Measurements from ENCODE around the gene KIF5A.
A peak's percentile ranks its signal among the peaks of the same experiment; 100 is the strongest.

The KIF5A gene

GRCh38 chr12:57535764-57536596 is 13.9 kb upstream of the KIF5A start:
- DNase-seq, result no peak

GRCh38 chr12:57536597-57536942 is 13.3 kb upstream of the KIF5A start:
- no peak for DNase-seq

GRCh38 chr12:57539134-57539768 is 10.6 kb upstream of the KIF5A start:
- DNase-seq, result no peak

- DNase-seq, result no peak
Measured at GRCh38 chr12:57541001-57541400, 8.8 kb upstream of the KIF5A start.

- no peak for DNase-seq
Measured at GRCh38 chr12:57541717-57542116, 8.1 kb upstream of the KIF5A start.

GRCh38 chr12:57543581-57543980 is 6.3 kb upstream of the KIF5A start:
- no peak for DNase-seq

GRCh38 chr12:57545809-57546437 is 3.9 kb upstream of the KIF5A start:
- no peak for DNase-seq

GRCh38 chr12:57546438-57547287 is 3.2 kb upstream of the KIF5A start, which contains the start of gene DCTN2:
TSS of gene DCTN2 (minus strand) at chr12:57547192. CDS start at chr12:57547063, 129 bp downstream.
- peak; percentile 66 to 82 (median 76) for DNase-seq

GRCh38 chr12:57547288-57548012 is 2.4 kb upstream of the KIF5A start:
- no peak for DNase-seq

- no peak for DNase-seq
Measured at GRCh38 chr12:57548013-57548315, 1.9 kb upstream of the KIF5A start.

- no peak for DNase-seq
Measured at GRCh38 chr12:57548488-57548887, 1.4 kb upstream of the KIF5A start.

- no peak for DNase-seq
Measured at GRCh38 chr12:57549203-57549908, 488 bp upstream of the KIF5A start.

- no peak for DNase-seq
Measured at GRCh38 chr12:57550641-57551549, 1.1 kb downstream of the KIF5A start.

GRCh38 chr12:57551637-57552305 is 1.9 kb downstream of the KIF5A start:
- DNase-seq, result no peak

- no peak for DNase-seq
Measured at GRCh38 chr12:57552306-57552651, 2.4 kb downstream of the KIF5A start.

- no peak for DNase-seq
Measured at GRCh38 chr12:57552835-57553313, 3.0 kb downstream of the KIF5A start.

GRCh38 chr12:57553343-57554202 is 3.7 kb downstream of the KIF5A start:
- no peak for DNase-seq

GRCh38 chr12:57554453-57554852 is 4.6 kb downstream of the KIF5A start:
- no peak for DNase-seq

GRCh38 chr12:57554897-57555296 is 5.1 kb downstream of the KIF5A start:
- no peak for DNase-seq

Measured in activated naive CD4-positive, alpha-beta T cell (primary cell).